PC-3 (cell line): Measurements from ENCODE around the gene SIVA1.

Source experiments
- CTCF ChIP-seq: fragments of 300-600 bp; sonication (generic); conservative IDR thresholded peaks from 2 replicates; pipeline ENCODE4 v1.5.1; 2017; ENCODE audit warnings: antibody characterized with exemption, low read depth, mild to moderate bottlenecking, low read length
- EZH2 ChIP-seq: fragments of 300-600 bp; sonication (generic); IDR thresholded peaks from one replicate; pipeline ENCODE4 v1.6.1; 2017; ENCODE audit warnings: antibody characterized with exemption, mild to moderate bottlenecking, low read length; ENCODE audit not compliant: unreplicated experiment

- no peak for TF ChIP-seq CTCF
- TF ChIP-seq EZH2, result no peak
Measured at GRCh38 chr14:104725772-104726548, 27.0 kb upstream of the SIVA1 start.
